Superior temporal gyrus (tissue), 1 donor: ENCODE results near the gene GAMT.

Source experiments
- DNase-seq: peaks from one replicate; pipeline ENCODE4 v3.0.0-alpha.2; 2016; ENCODE audit errors: extremely low spot score

The GAMT gene

DNA sequence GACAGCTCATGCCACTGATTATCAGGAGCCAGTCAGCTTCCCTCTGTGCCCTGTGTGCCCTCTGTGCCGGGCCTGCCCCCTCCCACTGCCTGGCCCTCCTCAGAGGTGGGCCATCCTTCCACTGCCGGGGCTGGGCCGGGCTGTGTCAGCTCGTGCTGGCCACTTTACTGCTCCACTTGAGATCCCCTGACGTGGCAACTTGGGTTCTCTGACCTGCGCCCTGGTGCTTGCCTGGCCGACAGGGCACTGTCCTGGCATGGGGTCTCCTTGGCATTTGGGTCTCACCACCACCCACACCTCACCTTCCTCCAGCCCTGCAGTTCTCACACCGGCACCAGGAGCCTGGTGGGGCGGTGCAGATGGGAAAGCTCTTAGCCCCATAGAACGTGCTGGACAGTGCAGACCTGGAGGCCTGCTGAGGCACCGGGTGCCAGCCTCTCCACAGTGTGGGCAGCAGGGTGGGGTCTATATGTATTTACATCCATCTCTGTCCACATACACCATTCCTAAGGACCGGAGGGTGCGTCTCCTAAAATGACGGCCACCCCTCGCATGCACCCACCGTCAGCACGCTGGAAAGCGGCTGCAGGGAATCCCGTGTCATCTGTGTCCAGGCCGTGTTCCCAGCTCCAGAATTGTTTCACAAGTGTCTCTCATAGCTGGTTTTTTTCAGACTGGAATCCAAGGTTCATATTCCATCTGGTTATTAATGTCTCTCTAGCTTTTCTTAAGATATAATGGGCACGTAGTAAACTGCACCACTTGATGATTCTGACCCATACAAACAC lies 17.8 kb upstream of the GAMT start:
- no peak for DNase-seq

DNA sequence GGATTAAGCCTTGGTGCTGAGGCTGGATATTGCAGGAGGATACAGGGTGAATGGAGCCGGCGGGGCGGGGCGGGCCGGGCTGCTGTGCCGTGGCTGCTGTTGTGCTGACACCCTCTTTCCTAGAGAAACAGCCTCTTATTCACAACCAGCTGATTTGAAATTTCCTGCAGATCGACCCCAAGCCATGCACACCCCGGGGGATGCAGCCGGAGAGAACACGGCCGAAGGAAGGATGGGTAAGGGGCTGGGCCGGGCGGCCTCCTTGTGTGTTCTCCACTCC lies 17.1 kb upstream of the GAMT start:
- DNase-seq = no peak

DNA sequence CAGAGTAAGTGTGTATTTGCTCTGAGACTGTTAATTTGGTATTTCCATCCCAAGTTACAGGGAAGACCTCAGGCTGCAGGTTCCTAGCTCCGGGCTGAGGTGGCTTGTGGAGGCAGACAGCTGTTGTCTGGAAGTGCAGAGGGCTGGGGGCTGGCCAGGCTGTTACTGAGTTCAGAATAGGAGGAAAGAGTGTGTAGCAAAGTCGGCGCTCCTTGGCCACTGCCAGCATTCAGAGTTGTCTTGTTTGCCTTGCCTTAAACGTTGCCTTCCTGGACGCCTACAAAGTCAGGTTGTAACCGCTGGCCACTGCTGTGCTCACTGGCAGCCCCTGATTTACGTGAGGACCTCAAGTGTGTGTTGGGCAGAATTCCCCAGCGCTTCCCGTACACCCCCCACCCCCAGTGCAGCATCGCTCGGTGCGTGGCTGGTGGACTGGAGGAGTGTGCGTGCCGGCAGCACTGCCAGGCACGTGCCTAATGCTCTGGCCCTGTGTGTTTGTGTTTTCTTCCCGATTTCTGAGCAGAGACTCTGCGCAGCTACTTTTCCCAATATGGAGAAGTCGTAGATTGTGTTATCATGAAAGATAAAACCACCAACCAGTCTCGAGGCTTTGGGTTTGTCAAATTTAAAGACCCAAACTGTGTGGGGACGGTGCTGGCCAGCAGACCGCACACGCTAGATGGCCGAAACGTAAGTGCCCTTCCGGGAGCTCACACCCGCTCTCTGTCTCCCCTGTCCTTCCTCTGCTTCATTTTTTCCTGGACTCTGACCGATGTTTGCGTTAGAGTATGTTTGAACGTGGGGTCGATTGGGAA lies 16.5 kb upstream of the GAMT start:
- DNase-seq = no peak

DNA sequence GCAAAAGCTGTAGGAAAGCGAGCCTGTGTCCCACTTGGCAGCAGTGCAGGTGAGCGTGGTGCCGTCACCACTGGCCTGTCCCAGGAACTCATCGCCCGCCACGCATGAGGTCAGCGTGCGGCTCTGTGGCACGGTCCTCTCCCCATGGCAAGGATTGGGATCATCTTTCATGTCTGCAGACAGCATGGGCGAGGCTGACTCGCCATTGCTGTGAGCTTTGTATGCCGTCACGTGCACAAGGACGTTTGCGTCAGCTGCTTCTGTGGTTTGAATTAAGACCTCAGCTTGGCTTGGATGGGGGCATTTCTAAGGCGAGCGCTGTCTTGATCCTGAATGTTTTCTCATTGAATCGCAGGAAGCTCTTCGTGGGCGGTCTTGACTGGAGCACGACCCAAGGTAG lies 15.8 kb upstream of the GAMT start:
- DNase-seq = no peak

DNA sequence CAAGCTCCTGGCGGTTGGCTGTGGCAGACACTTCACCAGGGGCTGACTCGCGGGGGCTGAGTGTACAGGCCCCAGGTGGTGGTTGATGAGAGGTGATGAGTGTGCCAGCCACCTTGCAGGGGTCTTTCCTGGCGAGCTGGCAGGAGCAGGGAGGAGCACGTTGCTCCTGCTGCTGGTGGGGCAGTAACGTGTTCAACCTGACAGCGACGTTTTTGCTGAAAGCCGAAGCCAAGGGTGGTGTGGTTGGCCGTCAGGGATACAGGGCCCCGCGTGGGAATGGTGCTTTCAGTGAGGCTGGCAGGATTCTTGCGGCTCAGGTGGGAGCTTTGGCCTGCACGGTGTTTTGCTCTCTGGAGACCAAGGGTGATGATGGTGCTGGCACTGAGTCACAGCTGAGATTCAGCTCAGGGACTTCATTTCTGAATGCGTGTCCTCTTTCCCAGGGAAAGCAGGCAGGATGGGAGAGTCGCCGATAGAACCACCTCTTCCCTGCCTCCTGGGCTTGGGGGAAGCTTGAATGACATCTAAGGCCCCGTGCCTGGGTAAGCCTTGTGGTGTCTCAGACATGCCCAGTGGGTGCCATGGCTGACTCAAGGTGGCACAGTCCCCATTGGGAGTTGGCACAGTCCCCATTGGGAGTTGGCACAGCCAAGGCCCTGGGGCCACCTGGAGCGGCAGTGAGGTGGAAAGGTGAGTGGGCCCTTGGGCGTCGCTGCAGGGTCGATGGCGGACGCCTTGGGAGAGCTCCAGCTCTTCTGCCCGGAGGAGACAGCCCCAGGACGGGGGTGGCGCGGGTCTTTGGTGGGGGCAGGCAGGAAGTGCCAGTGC lies 14.9 kb upstream of the GAMT start:
- DNase-seq = no peak

DNA sequence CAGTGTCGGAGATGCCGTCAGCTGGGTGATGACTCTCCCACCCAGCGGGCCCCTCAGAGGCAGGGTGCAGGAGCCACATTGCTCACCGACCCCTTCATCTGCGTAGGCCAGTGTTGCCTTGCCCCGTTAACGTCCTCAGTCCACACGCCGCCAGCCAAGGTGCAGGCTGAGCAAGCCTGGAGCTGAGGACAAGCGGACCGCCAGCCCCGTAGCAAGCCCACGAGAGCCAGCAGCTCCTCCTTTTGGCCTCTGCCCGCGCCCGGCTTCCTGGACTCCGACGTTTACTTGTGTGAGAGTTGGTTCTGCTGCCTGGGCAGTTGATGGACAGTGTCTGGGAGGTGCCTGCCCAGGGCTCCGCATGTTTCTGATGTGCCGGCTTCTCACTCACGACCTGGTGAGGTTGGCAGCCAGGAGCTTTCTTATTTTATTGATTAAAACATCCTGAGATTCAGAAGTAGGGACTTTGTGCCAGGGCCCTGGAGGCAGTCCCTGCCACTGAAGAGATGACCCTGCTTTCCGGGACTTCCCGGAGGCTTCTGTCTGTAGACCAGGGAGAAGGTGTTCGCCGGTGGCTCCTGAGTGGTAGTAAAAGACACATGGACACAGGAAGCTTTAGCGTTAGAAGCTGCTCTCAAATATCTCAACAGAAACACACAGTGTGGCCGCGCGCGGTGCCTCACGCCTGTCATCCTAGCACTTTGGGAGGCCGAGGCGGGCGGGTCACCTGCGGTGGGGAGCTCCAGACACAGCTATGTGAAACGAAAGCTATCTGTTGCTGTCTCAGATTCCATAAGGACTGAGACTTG lies 11.9 kb upstream of the GAMT start:
- no peak for DNase-seq

DNA sequence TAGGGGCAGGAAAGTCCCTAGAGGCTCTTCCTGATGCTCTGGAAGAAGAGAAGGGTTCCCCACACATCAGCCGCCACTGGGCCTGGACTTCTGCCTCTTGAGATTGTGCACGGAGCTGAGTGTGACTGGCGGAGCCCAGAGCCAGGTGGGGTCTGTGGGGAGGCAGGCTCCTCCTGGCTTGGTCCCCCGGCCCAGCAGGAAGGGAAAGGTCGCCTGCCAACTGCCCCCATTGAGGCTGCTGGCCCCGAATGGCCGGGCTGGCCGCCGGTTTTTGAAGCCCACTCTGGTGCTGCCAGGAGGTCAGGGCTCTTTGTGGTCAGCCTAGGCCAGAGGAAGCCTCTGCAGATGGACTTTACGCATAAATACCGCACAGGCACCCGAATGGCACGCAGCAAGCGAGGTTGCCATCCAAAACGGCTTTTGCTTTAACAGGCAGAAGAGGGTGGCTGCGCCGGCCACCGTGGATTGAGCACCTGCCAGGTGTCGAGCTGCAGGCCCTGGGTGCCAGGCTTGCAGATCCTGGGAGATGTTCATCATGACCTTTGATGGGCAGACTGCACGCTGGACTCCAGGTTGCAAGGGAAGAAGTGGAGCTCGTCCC lies 11.1 kb upstream of the GAMT start:
- no peak for DNase-seq

DNA sequence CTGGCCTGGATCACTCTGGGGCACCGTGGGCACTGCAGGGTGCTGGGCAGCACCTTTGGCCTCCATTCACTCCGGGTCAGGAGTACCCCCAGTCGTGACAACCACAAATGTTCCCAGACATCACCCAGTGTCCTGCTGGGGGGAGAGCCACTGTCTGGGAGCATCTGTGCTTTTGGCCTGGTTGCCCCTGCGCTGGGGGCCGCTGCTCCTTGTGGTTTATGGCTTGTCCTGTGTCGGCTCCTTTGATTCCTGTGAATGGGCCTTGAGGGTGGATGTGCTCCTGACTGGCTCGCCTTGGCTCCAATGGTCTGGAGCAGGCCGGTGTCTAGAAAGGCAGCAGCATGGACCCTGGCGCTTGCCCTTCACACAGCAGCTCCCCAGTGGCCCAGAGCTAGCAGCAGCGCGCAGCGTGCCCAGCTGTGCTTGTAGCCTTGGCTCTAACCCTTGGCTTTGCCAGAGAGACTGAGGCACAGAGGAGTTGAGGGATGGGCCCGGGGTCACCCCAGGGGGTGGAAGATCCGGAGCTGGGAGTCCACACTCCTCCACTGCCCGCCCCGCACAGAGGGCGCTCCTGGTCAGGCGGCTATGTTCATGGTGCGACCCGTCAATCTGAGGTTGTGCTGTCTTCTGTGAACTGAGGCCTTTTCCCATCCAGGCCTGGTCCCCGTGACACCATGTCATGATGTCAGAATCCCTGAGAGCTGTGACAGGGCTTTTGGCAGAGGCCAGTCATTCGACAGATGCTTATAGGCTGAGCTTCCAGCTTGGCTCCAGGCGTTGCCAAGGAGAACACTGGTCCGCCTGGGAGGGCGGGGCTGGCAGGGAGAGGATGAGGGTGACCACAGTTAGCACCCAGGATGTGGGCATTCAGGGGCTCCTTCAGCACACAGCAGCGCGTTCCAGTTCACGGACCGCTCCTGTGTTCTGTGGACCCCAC lies 10.2 kb upstream of the GAMT start:
- peak; percentile 98 for DNase-seq

DNA sequence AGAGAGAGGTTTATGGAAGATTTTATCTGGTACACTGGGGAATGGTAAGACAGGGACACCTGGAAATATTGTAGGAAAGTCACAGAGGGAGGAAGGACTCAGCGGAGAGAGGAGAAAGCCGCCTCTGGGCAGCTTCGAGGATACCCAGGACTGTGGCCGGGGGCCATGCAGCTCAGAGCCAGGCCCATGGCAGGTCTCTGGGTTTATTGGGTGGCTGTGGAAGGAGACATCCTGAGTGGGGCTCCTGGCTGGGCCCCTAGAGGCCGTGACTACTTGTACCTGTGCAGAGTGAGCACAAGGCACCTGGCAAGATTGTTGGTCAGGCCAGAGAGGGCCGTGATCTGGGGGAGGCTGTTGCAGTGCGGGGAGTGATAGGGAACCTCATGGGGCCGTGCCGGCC lies 9.4 kb upstream of the GAMT start:
- no peak for DNase-seq

DNA sequence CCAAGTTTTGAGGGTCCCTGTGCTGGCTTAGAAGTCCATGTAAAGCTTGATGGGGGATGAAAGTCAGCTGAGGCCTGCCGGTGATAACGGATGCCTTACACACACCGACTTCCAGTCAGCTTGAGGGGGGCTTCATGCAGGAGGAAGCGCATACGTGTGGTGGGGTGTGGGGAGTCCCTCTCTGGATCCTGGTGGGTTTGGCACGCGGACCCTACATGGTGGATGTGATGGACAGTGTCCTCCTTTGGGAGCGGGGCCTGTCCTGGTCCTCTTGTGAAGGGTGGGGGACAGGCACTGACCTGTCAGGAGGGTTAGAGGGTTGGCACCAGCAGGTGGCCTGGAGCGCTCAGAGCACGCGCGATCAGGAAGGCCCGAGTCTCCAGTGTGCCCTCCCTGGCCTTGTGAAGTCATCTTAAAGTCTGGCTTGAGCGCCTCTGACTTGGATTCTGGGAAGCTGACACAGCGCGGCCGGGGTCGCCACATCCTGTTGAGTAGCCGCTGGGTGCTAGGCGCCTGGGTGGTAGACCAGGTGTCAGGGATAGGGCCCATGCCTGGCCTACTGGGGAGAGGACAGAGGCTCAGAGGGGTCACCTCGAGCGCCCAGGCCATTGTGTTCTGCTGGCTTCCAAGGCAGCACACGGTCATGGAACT lies 8.9 kb upstream of the GAMT start:
- no peak for DNase-seq

DNA sequence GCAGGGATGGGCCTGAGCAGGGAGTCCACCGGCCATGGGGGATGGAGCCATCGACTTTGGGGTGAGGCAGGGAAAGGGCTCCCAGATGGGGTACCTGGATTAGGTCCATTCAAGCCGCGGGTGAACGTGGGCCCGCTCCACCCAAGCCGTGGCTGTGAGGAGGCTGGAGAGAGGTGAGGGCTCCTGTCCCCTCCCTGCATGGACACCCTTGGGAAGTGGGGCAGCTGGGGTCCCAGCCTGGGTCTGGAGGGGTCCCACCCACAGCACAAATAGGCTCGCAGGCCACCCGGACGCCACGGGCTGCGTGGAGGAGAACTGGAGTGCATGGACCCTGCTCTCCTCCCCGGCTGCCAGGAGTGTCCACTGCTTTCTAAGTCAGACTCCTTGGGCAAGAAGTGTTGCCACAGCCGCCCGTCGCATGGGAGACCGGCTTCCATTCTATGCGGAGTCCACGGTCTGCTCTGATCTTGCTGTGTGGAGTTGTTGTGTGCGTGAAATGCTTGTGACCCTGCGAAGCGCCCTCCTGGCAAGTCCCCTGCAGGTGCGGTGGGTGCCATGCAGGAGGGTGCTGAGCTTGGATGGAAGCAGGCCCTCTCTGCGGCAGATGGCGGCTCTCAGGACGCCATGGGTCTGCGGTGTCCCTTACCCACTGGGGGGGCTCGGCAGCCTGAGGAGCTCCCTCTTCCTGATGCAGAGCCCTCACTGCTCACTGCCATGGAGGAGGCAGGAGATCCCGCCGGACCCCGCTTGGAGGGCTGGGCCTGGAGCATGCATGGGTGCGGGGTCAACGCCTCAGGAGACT lies 8.1 kb upstream of the GAMT start:
- no peak for DNase-seq

DNA sequence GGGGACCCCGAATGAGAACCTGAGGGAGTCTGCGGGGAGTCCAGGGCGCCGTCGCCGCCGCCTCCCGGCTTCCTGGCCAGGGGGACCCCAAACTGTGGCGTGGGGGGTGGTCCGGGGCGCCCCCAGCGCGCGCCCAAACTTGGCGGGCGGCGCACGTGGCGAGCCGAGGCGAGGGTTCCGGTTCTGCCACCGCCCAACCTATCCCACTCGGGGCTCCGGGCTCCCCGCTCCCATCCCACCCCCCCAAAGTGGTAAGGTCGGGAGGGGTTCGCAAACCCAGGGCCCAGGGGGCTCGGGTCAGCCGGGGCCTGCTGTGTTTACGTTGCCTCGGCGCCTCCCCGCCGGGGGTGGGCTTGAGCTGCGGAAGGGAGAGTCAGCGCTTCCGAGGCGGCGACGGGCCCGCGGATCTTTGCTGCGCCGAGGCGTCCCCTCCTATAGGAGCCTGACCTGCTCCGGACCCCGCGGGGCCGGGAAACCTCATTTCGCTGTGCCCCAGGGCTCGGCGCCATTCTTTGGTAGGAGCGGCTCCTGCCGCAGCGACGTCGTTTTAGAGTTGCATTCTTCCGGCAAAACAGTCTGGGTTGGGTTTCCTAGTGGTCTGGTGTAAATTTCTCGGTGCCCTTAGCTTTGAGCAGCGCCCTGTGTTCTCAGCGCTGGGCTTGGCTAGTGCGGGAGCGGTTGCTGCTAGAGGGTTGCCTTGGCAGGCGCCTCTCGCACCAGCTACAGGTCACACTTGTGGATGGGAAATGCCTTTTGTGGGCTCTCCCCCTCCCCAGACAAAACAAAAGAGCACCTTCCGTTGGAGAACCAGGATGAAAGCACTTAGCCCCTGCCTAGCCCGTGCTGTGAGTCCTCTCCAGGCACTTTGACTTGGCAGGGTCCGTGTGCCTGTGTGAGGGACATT lies 7.2 kb upstream of the GAMT start:
- no peak for DNase-seq

DNA sequence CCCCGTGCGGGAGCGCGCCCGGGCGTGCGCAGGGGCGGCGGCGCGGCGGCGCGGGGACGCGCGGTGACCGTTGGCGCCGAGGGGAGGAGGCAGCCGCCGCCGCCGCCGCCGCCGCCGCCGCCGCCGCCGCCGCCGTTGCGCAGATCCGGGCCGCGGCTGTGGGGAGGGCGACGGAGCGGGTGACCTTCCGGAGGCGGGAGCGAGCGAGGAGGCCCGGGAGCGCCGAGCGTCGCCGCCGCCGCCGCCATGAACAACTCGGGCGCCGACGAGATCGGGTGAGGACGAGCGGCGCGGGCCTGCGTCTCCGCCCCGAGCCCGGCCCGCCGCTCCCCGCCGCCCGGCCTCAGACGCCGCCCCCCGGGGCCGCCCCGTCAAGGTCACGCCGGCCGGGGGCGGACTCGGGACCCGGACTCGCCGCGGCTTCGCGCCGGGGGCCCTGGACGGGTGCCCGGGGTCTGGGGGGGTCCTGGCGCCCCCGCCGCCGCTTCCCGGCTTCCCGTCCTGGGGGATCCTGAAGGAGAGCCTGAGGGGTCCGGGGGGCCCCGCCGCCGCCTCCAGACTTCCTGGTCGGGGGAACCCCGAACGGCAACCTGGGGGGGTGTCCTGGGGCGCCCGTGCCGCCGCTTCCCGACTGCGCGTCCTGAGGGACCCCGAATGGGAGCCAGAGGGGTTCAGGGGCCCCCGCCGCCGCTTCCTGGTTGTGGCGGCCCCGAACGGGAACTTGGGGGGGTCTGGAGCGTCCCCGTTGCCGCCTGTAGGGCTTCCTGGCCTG lies 6.4 kb upstream of the GAMT start, which contains the start of gene DAZAP1:
Gene DAZAP1 (plus strand): TSS at position 59 of the 772 bp plus-strand sequence. CDS start 188 bp downstream, at position 247.
- DNase-seq = no peak

DNA sequence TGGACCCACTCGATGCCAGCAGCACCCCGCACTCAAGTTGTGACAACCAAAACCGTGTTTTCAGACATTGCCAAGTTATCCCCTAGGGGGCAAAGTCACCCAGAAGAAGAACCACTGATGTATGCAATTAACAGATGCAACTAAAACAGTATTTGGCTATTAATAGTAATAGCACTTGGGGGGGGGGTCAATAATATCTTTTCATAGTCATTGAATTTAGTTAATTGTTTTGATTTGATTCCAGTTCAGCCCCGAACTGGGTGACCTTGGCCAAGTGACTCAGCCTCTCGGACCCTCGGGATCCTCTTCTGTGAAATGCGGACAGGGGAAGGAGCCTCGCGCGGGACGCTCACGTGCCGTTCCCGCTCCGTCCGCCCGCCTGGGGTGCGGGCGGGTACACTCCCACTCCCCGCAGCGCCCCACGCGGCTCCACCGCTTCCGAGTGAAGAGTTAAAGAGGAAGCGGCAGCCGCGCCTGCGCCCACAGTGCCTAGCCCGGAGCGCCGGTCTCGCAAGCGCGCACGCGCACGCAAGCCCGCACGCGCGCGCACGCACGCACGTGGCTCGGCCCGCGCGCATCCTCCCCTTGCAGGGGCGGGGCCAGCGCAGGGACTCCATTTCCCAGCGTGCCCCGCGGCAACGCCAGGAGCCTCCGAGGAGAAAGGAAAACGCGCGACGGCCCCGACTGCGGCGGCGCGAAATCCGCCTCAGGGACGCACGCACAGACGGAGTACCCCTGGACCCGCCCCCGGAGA lies 5.6 kb upstream of the GAMT start:
- peak; percentile 98 for DNase-seq

DNA sequence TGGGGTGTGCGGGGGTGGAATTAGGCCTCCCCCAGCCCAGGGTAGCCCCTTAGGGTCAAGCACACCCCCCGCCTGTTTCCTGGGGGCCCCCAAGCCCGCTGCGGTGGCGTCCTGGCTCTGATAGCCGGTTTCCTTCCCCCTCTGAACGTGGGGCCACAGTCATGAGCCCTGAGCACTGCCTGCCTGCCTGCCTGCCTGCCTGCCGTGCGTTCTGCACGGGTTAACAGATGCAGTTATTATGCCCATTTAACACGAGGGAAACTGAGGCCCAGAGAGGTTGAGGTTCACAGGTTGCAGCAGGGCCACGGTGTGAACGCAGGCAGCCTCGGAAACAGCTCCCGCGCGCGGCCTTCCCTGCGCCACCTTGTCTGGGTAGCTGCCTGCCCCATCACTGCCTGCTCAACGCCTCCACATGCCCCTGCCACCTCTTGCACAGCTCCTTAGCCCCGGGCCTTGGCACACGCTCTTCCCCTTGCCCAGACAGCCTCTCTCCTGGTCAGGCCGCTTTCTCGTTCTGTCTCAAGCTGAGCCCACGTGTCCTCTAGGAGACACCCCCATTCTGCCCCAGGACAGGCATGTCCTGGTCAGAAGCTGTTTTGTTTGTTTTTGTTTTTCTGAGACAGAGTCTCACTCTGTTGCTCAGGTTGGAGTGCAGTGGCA lies 1.2 kb upstream of the GAMT start:
- no peak for DNase-seq

DNA sequence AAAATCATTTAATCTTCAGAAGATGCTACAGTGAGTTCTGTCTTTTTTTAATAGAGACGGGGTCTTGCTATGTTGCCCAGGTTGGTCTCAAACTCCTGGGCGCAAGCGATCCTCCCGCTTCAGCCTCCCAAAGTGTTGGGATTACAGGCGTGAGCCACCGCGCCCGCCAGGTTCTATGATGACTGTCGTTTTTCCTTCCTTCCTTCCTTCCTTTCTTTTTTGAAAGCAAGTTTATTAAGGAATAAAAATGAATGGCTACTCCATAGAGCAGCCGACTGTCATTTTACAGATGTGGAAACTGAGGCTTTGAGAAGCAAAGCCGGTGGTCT lies 511 bp upstream of the GAMT start:
- DNase-seq = no peak
